Right ventricle myocardium inferior (tissue), 1 donor: ENCODE measurements around the gene ACTRT3. TPM values are rescaled to one million over a fixed set of nuclear protein-coding genes. Genes with fewer than 3 reads are reported as not detected.
"Not testable (repeated sequence)": the region's sequence is repeated elsewhere in the genome, so short reads cannot be mapped to it uniquely, and the experiment has no call there.

ENCODE experiments used
- ATAC-seq: fragments of 200-7000 bp; cut with Tn5 transposase; one replicate; pipeline ENCODE4 v1.9.1; 2020; ENCODE audit warnings: mild to moderate bottlenecking, moderate library complexity
- DNase-seq: peaks from one replicate; pipeline ENCODE4 v3.0.0; 2021; ENCODE audit errors: missing footprints
- intact Hi-C: fragments of 100-400 bp; cut with DNase I; formaldehyde crosslinking; loops from one replicate; pipeline ENCODE4 v1.11.0; 2022
- total RNA-seq: library from RNA; stranded (reverse); fragmentation: NEBNext Ultra II Directional; extraction: Animal tissue kit (Norgen Biotek cat#: 25700); gene quantifications from one replicate; pipeline ENCODE4 v1.2.1, GENCODE V29; 2021
- donor health status: DM: no; HTN: yes; CAD: no; lungs with severe emphysema.

Gene ACTRT3
- total RNA-seq, 1 donor from 2014 or later: 0.84 TPM

- no peak for ATAC-seq
- intact Hi-C loops: loop anchor here (2.0 to 10.0 kb wide), 3 partner anchors 76 to 880 kb away; no protein-coding TSS in a partner anchor
- no peak for DNase-seq
Measured at GRCh38 chr3:169744366-169745054, 24.9 kb downstream of the ACTRT3 start.

GRCh38 chr3:169739067-169739466 lies 30.3 kb downstream of the ACTRT3 start:
- no peak for DNase-seq
- intact Hi-C loops: no loop called here
- ATAC-seq: no peak

GRCh38 chr3:169731857-169732256 lies 37.5 kb downstream of the ACTRT3 start:
- ATAC-seq, intact Hi-C loops, DNase-seq: not testable (repeated sequence)

- ATAC-seq: no peak
- DNase-seq: no peak
- intact Hi-C loops: no loop called here
Measured at GRCh38 chr3:169722724-169723123, 46.6 kb downstream of the ACTRT3 start.

- intact Hi-C loops, ATAC-seq, DNase-seq: not testable (repeated sequence)
Measured at GRCh38 chr3:169718415-169718814, 50.9 kb downstream of the ACTRT3 start.

Other genes with a start within 250 kb of the ACTRT3 start
- gene MECOM, start 105.8 kb downstream of the ACTRT3 start, total RNA-seq: 20.0 TPM
- gene TERC, start 4.5 kb downstream of the ACTRT3 start, total RNA-seq: 2.6 TPM
- gene MYNN, start 3.8 kb upstream of the ACTRT3 start, total RNA-seq: 12.2 TPM
- gene LRRIQ4, start 43.3 kb upstream of the ACTRT3 start, total RNA-seq: not detected
- gene LRRC34, start 43.3 kb upstream of the ACTRT3 start, total RNA-seq: 1.6 TPM
- not detected for gene LRRC31, start 100.4 kb upstream of the ACTRT3 start, total RNA-seq
- not detected for gene SAMD7, start 142.0 kb upstream of the ACTRT3 start, total RNA-seq
- gene SEC62, start 197.2 kb upstream of the ACTRT3 start, total RNA-seq: 78.0 TPM